ENCODE measurements around the gene BCOR.

- TF ChIP-seq NFIC (IDR thresholded peaks at IDR 0.05) (no peak), FOXM1 (IDR thresholded peaks at IDR 0.05; ENCODE audit: borderline replicate concordance, low read depth) (no peak), CEBPB (IDR thresholded peaks at IDR 0.05) (no peak)
These were observed 89.7 kb downstream of the BCOR start for GRCh38 chrX:40007756-40008705.

All from Ishikawa (cell line).